BE2C (cell line): ENCODE data around the gene TJP2.

Source experiments
- DNase-seq: peaks from one replicate; pipeline ENCODE4 v3.0.0-alpha.2; 2020
- H3K27me3 ChIP-seq: fragments of 250-450 bp; sonication (Bioruptor Pico); 2 replicates; pipeline ENCODE4 v1.5.1; 2020; ENCODE audit warnings: mild to moderate bottlenecking
- H3K36me3 ChIP-seq: fragments of 250-450 bp; sonication (Bioruptor Pico); 2 replicates; pipeline ENCODE4 v1.5.1; 2020; ENCODE audit warnings: mild to moderate bottlenecking
- H3K4me1 ChIP-seq: fragments of 250-450 bp; sonication (Bioruptor Pico); 2 replicates; pipeline ENCODE4 v1.5.1; 2020
- H3K4me3 ChIP-seq: 2 replicates; pipeline ENCODE4 v1.5.1; 2011; ENCODE audit warnings: low read depth, low read length
- H3K9me3 ChIP-seq: fragments of 250-450 bp; sonication (Bioruptor Pico); 2 replicates; pipeline ENCODE4 v1.5.1; 2020
- TF ChIP-seq, protein P1 (sequence below): IDR thresholded peaks from 2 replicates; pipeline ENCODE4 v1.5.1; 2012; ENCODE audit warnings: mild to moderate bottlenecking, low read depth, low read length

TJP2 gene

DNA sequence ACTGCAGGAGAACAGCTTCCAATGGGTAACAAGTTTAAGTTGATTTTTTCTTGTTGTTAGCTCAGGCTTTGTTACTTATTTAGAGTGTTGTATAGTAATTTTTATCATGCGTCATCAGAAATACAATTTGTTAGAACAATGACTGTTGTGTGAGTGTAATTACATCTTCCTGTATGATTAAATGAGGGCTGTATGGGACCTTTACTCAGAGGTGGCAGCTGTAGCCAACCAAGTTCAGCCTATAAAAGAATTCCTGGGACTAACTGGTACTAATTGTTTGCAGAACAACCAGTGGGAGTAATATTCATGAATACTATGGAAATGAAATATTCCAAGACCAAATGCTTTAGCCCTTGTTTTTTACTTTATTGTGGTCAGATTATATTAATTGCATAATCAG lies 30.8 kb upstream of the TJP2 start:
- DNase-seq, result no peak
- TF ChIP-seq, protein P1, sequence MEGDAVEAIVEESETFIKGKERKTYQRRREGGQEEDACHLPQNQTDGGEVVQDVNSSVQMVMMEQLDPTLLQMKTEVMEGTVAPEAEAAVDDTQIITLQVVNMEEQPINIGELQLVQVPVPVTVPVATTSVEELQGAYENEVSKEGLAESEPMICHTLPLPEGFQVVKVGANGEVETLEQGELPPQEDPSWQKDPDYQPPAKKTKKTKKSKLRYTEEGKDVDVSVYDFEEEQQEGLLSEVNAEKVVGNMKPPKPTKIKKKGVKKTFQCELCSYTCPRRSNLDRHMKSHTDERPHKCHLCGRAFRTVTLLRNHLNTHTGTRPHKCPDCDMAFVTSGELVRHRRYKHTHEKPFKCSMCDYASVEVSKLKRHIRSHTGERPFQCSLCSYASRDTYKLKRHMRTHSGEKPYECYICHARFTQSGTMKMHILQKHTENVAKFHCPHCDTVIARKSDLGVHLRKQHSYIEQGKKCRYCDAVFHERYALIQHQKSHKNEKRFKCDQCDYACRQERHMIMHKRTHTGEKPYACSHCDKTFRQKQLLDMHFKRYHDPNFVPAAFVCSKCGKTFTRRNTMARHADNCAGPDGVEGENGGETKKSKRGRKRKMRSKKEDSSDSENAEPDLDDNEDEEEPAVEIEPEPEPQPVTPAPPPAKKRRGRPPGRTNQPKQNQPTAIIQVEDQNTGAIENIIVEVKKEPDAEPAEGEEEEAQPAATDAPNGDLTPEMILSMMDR, result no peak
- Histone ChIP-seq H3K36me3 (no peaks in the 10 kb centered on the region), H3K4me1 (no peaks in the 10 kb centered on the region), H3K4me3 (no peak overlapping the region), H3K27me3 (no peaks in the 10 kb centered on the region), H3K9me3 (no peaks in the 10 kb centered on the region)

DNA sequence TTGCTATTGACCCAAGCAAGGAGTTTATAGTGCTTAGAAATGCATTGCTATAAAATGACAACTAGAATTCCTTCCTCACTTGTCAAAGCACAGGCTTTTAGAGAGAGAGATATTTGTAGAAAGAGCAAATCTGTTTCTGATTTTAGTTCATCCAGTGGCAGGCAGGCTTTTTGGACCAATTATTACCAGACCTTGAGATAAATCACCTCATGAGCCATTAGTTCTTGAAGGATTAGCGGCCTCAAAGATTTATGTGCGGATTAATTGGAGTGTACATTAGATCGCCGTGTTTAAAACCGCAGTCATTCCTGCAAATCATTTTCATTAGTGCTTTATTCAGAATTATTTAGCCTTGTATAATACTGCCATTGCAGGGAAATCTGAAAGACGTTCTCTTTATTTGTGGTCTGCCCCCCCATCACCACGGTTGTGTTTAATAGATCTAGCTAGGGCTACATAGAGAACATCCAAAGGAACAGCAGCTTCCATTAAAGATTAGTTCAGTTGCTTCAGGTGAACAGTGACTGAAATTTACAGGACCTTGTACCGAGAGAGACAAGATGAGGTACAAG lies 28.8 kb upstream of the TJP2 start:
- DNase-seq, result no peak
- H3K36me3 ChIP-seq, result no peaks in the 10 kb centered on the region
- H3K4me1 ChIP-seq, result no peaks in the 10 kb centered on the region
- H3K4me3 ChIP-seq, result no peak overlapping the region
- TF ChIP-seq, protein P1, result no peak
- no peaks in the 10 kb centered on the region for H3K27me3 ChIP-seq
- H3K9me3 ChIP-seq, result no peaks in the 10 kb centered on the region

DNA sequence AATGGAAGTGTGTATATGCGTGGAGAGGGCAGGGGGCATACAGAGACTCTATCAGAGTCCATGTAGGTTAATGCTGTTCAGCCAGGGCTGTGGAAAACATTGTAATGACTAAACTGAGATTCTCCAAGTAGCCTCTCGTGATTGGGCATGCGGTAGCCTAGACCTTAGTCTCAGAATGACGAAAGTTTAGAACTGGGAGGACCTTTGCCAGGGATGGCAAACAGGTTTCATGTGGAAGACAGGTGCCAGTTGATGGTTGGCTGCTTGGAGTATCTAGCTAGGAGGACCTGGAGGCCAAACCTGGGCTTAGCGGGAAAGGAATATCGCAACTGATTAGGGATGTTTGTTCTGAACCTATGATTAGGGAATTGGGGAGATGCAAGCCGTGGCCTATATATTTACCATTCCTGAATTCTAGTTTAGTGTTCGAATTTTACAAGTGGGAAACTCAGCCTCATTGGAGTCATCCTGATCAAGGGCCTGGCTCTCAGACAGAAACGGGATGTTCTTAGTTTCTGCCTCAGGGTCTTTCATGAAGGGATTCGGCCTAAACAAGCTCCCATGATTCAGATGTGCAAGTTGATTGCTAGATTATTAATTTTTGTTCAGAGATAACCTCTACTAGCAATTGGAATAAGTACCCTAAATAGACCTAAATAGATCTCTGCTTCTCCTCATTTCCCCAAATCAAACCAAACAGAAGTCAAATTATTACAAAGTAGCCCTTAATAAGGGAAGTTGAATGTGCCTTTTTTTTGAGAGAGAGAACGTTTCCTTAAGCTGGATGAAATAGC lies 26.8 kb upstream of the TJP2 start:
- Histone ChIP-seq H3K27me3 (no peaks in the 10 kb centered on the region), H3K4me1 (no peaks in the 10 kb centered on the region), H3K36me3 (peaks cover 3% of the 10 kb centered on the region; the same call in 1 of the 2 replicates), H3K4me3 (no peak overlapping the region), H3K9me3 (no peaks in the 10 kb centered on the region)
- no peak for DNase-seq
- TF ChIP-seq, protein P1, result no peak

DNA sequence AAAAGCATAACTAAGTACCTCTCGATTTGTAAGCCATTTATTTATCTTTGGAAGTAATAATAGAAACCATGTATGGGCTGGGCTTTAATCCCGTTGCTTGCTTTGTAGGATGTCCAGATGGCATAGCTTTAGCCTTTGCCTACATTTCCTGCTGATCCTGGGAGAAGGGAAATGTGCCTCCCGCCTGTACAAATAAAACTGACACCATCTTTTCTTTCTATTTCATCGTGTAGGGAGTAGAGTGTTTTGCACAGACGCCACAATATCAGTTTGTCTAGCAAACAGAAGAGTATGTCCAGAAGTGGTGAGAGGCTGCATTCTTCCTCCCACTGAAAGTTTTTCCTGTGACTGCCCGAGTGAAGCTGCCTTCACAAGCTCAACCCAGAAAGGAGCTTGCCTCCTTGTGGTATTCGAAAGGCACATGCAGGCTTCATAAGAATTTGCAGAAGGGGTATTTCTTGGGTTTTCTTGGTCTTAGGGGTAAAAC lies 24.7 kb upstream of the TJP2 start:
- Histone ChIP-seq H3K27me3 (no peaks in the 10 kb centered on the region), H3K9me3 (no peaks in the 10 kb centered on the region), H3K4me1 (no peaks in the 10 kb centered on the region), H3K36me3 (peaks cover 3% of the 10 kb centered on the region; the same call in 1 of the 2 replicates), H3K4me3 (no peak overlapping the region)
- no peak for DNase-seq
- TF ChIP-seq, protein P1, result no peak

DNA sequence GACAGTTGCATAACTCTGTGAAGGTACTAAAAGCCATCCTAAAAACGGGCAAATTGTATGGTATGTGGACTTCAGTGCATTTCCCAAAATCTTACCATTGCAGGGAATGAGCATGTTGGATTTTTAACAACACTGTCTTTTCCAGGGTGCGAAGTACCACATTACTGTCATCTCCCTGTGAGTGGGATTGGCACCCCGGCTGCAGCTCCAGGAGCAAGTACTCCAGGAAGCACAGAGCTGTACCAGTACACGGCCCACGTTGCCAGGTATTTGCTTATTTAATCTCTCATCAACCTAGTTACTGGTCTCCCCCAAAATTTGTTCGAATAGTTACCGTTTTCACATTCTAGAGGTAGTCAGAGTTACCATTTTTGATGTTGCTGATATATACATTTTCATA lies 22.6 kb upstream of the TJP2 start:
- Histone ChIP-seq H3K4me1 (no peaks in the 10 kb centered on the region), H3K9me3 (no peaks in the 10 kb centered on the region), H3K4me3 (no peak overlapping the region), H3K27me3 (no peaks in the 10 kb centered on the region), H3K36me3 (peaks cover 3% of the 10 kb centered on the region; the same call in 1 of the 2 replicates)
- DNase-seq, result no peak
- TF ChIP-seq, protein P1, result no peak
